ENCODE results near the gene TPRG1. TPM values are rescaled to one million over a fixed set of nuclear protein-coding genes. Genes with fewer than 3 reads are reported as not detected.

TPRG1 gene
- total and polyA plus RNA-seq, 2 of the 4 experiments (the other 2 are of a cell fraction): 0.17 TPM; not detected in 1

GRCh38 chr3:189286188-189286587 is 114.4 kb downstream of the TPRG1 start:
- in situ Hi-C loops (cut with MboI; ENCODE audit: low sequenced_read_pairs): no loop called here
- intact Hi-C loops (cut with micrococcal nuclease): loop anchor here (5.0 kb wide), 1 partner anchor 51 kb away; no protein-coding TSS in a partner anchor
- Histone ChIP-seq H3K36me3 (ENCODE audit: control insufficient read depth, insufficient read depth, low read length) (no peaks in the 10 kb centered on the region), H3K9ac (ENCODE audit: low read depth, low read length) (no peak overlapping the region), H3K9me3 (ENCODE audit: control insufficient read depth, insufficient read depth, low read length) (no peaks in the 10 kb centered on the region), H4K20me1 (ENCODE audit: insufficient read depth, low read length) (no peaks in the 10 kb centered on the region), H3K4ac (ENCODE audit: low read depth, low read length) (no peak overlapping the region), H3K27me3 (ENCODE audit: control insufficient read depth, insufficient read depth, low read length) (peaks cover 1% of the 10 kb centered on the region; the same call in 1 of the 2 replicates), H3K14ac (replicated peaks; ENCODE audit: low read depth, low read length) (no peak overlapping the region), H2AK5ac (ENCODE audit: low read depth, low read length) (no peak overlapping the region), H3K4me2 (ENCODE audit: low read depth, low read length) (no peak overlapping the region), H2BK5ac (ENCODE audit: low read depth, low read length, poor library complexity, severe bottlenecking) (no peak overlapping the region), H3K27ac (ENCODE audit: insufficient read depth, low read length) (no peak overlapping the region), H3K79me1 (ENCODE audit: low read depth in 1 of 2, low read length in 2 of 2) (no peaks in the 10 kb centered on the region), H3K56ac (ENCODE audit: extremely low read depth, insufficient read depth, low read length) (no peak overlapping the region), H2AFZ (replicated peaks; ENCODE audit: low read length, poor library complexity) (no peak overlapping the region), H2BK15ac (ENCODE audit: low read depth, low read length) (no peak overlapping the region), H3K4me3 (ENCODE audit: insufficient read depth, low read depth, low read length) (no peak overlapping the region), H3K23ac (ENCODE audit: low read depth, low read length) (no peak overlapping the region), H2BK20ac (ENCODE audit: low read depth, low read length) (no peak overlapping the region), H2BK120ac (ENCODE audit: low read depth, low read length) (no peak overlapping the region), H3K9me1 (ENCODE audit: insufficient read depth, low read length) (no peaks in the 10 kb centered on the region), H4K5ac (ENCODE audit: low read depth, low read length) (no peak overlapping the region), H3K18ac (ENCODE audit: low read depth, low read length) (no peak overlapping the region), H4K91ac (ENCODE audit: insufficient read depth, low read depth, low read length) (no peak overlapping the region), H4K8ac (ENCODE audit: low read depth in 2 of 2, low read length in 2 of 2) (no peak overlapping the region), H3K4me1 (ENCODE audit: control insufficient read depth, insufficient read depth, low read length) (no peaks in the 10 kb centered on the region), H2AK9ac (replicated peaks; ENCODE audit: low read depth, low read length, poor library complexity) (no peak overlapping the region)
- DNase-seq (no peak), ATAC-seq (ENCODE audit: low read depth) (no peak)
- dilution Hi-C loops (cut with HindIII; ENCODE audit: low sequenced_read_pairs, unreplicated experiment): no loop called here
- ChIA-PET CTCF (no interaction called here), POLR2A (ENCODE audit: unreplicated experiment) (no interaction called here)
- no TSS peak for BruUV-seq (replicated peaks)
- TF ChIP-seq CHD1 (IDR thresholded peaks at IDR 0.05; ENCODE audit: low read depth, low read length): no peak
